Measurements from ENCODE around the gene IFTAP. TPM values are rescaled to one million over a fixed set of nuclear protein-coding genes. Genes with fewer than 3 reads are reported as not detected.
"Not testable (repeated sequence)": the region's sequence is repeated elsewhere in the genome, so short reads cannot be mapped to it uniquely, and the experiment has no call there.

IFTAP gene
- polyA plus RNA-seq, 12 donors, result 36.9 to 64.9 (median 48.2) TPM; not detected in 1

DNA sequence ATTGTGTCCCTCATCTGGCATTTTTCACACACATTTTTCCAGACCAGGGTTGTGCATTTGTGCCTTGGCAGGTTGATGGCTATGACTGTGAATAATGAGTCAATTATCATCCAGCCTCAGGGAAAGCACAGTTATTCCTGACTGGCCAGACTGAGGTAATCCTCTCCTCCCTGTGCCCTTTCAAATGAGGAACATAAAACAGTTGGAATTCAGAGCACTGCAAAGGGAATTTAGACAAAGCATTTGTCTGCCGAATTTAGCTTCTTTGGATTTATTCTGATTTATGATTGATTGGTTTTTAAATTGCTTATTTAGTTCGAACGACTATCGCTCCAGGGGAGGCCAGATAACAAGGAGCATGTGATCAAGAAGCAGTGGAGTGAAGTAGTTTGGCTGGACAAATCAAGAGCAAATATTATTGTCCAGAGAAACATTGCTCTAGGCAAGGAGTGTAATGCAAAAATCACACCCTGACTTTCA lies 34.5 kb downstream of the IFTAP start:
- DNase-seq, result no peak

DNA sequence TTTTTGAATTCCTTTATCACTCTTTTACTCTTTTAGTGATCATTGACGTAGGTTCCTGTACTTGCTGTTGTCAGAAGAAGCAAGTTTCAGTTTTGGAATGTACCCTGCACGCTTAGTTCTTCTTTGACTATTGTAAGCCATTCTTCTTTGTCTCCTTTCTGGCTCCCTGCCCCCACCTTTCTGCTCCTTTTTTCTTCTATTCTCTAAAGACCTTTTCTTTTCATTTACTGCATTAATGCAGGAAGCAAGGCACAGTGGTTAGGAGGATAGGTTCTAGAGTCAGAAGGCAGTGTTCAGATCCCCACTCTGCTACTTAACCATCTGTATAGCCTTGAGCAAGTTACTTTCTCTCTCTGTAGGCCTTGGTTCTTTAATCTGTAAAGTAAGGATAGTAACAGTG lies 37.5 kb downstream of the IFTAP start:
- no peak for DNase-seq

DNA sequence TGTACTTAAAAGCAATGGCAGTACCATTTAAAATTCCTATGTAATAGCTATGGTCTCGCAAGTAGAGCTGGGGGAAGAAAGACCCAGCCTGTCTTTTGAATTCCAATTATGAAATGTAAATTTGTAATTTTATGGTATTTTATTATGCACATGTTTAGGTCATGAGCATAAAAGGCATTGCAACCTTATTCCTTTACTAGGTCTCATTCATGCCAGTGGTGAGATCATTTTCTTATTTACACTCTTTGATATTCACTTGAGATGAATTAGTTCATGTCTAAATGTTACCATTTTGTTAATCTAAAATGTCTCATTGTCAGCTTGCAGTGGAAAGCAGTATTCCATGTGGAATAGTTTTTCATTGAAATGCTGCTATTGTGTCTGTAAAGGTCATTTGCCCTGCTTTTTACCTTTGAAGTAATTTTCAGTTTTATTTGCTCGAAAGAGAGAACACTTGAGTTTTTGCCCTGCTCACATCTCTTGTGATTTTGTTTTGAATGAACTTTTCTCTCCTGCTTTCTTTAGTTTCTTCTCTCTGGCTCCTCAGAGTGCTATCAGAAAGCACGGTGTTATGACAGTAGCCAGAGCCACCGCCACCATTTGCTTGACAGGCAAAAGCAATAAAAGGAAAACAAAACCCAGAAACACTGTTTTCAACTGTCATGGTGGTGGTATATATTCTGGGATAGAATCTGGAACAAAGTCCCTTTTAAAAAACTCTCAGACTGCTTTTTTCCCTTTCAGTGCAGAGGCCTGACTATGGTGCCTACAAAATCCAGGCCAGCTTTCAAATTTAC lies 41.0 kb downstream of the IFTAP start:
- no peak for DNase-seq

DNA sequence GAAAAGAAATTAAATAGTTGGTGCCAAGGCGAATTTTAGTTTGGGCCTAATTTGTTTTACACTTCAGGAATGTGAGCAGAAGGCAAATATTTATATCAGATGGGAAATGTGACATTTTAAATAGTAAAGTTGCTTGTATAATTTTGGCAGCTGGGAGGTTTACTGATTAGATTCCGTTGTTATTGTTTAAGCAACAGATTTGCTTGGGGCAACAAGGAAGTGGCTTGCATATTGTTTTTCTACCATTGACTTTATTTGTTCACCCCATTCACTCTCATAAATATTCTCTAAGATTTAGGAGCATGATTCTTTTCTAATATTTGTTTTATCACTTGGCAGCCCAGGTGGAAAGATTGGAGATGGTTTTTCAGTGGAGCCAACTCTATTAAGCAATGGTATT lies 44.3 kb downstream of the IFTAP start:
- DNase-seq, result no peak

DNA sequence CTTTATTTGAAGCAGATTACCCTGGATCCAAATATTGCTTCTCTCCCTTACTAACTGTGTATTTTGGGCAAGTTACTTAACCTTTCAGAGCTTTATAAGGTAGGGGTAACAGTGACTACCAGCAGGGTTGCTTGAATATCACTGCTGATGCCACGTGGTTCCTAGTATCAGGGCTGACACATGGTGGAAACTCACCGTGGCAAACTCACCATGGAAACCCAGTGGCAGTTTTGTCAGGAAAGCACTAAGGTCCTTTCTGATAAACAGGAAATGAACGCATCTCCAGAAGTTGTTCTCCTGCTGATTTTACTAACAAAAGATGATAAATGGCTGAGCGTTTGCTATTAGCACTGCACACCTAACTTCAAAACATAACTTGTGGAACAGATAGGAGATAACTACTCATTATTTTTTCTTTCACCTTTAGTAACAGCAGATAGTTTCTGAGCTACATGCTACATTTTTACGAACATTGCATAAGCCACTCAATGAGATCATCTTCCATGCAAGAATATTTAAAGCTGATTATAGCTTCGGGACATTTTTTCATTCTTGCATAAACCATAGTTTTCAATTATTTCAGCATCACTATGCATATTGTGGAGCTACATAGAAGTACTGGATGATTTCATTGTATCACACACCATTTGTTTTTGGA lies 63.4 kb downstream of the IFTAP start:
- no peak for DNase-seq

DNA sequence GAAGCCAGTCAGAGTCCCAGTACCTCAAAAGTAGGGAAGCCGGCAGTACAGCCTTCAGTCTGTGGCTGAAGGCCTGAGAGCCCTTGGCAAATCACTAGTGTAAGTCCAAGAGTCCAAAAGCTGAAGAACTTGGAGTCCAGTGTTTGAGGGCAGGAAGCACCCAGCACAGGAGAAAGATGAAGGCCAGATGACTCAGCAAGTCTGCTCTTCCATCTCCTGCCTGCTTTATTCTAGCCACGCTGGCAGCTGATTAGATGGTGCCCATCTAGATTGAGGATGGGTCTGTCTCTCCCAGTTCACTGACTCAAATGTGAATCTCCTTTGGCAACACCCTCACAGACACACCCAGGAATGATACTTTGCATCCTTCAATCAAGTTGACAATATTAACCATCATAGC lies 67.1 kb downstream of the IFTAP start:
- DNase-seq, result not testable (repeated sequence)

DNA sequence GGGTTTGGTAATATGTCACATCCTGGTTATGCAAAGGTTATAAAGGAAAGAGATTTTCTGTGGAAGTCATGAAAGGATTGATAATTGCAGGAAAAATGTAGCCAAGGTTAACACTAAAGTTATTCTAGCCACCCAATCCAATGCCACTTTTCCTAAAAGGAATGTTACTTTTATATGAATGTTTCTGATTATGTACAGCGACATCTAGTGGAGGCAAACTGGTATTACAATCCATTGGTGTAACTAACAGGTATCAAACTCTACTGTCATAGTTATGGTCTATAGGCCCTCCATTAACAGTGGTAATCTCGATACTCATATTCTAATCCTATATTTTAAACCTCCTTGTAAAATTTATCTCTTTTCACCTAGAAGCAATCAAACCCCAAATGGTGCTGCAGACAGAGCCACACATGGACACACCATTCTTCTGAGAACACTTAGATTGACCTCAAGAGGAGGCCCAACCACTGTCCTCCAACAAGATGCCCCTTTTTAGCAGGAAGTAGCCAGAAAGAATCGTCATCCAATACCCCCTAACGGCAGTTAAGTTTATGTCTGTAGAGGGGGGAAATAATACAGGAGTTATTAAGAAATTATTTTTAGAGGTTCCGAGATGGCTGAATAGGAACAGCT lies 78.6 kb downstream of the IFTAP start:
- peak; percentile 7 for DNase-seq

DNA sequence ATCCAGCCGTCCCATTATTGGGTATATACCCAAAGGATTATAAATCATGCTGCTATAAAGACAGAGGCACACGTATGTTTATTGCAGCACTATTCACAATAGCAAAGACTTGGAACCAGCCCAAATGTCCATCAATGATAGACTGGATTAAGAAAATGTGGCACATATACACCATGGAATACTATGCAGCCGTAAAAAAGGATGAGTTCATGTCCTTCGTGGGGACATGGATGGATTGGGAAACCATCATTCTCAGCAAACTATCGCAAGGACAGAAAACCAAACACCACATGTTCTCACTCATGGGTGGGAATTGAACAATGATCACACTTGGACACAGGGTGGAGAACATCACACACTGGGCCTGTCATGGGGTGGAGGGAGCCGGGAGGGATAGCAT lies 85.2 kb downstream of the IFTAP start:
- DNase-seq, result not testable (repeated sequence)

DNA sequence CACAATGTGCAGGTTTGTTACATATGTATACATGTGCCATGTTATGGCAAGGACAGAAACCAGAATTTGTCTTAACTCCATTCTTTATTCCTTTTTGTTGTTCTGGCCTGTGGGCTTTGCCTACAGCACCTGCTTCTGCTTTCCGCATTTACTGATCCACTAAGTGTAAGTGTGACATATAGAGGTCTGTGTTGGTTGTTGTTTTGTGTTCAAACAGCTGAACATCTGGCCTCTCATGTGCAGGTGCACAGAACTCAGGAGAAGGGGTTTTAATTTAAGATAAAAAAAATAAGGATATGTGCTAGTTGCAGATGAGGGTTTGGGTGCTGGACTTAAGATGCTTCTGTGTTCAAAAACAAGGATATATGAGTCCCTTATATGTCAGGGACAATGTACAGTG lies 89.5 kb downstream of the IFTAP start:
- DNase-seq, result no peak

DNA sequence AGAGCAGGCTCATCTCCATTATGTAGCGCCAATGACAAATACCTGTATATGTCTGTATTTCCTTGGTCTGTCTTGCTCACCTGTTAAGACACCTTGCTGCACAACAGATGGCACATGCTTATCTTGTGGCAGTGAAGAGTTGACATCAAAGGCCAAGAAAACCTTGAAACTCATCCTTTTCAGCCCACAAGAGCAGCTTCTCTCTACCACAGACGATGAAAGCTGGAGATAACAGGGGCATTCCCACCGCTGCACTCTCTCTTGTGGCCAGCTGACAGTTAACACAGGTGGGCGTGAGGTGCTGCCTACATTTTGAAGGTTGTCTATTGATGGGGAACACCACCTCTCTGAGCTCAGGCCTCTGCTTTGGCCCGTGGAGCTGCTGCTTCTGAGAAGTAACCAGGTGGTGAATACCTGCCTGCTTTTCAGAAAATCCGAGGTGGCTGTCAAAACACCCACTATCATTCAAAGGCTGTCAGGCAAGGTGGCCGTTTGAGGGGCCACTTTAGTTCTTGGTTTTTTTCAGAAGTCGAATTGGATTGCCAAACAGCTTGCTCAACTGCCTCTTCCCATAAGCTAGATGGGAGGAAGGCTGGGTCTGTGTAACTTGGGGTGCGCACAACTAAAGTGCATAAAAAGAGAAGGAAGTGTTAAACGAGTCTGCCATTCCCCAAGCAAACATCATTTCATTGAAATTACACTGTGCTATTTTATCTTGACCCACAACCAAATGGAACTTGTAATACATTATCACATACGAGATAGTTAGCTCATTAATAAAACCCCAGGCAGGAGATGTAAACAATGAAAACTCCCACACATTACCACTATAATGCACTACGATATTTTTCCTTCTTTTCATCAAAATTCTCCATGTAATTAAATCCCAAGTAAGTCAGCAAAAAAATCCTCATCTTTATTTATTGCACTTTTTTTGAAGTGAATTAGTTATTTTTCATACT lies 90.8 kb downstream of the IFTAP start:
- DNase-seq, result no peak

DNA sequence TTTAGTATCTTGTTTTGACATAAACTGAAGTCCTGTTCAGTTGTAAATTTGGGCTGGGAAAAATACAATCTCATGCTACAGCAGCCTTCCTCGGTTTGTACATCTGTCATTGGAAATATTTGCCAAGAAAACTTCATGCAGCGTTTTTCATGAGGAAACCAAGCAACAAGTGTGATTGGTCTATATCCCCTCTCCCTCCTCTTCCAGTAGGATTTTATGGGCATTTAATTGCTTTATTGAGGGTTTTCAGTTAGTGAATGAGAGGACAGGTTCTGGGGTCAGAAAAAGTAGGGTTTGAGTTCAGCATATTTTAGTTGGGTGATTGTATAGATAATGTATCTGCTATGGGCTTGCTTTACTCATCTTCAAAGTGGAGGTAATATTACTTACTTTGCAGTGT lies 93.8 kb downstream of the IFTAP start:
- DNase-seq, result no peak

DNA sequence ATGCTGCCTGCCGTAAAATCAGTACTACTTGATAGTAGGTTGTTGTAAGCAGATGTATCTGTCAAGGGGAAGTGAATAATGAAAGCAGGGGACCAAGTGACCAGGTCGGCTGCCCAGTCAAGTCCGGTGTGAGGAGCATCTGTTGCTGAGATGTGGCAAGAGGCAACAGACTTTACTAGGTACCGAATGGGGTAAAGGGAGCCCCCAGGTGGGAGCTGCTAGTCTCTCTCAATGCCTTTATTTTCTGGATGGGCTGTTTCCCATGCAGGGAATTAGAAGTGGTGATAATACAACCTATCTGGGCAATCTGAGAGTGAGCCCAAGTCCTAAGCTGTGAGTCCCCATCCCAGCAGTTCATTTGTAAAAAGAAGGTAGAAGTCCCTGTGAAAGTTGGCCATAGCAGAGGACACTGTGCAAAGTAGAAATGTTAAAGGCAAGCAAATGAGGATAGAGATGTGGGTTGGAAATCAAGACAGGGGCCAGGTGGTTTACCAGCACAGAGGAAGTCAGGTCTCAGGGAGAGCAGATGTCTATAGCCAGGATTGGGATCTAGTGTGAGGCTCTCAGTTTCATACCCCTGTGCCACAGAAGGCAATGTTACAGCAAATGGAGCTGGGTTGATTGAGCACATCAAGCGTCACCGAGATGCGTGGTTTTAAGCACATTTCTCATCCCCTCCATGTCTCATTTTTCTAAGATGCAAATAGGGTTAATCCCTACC lies 94.4 kb downstream of the IFTAP start:
- no peak for DNase-seq

DNA sequence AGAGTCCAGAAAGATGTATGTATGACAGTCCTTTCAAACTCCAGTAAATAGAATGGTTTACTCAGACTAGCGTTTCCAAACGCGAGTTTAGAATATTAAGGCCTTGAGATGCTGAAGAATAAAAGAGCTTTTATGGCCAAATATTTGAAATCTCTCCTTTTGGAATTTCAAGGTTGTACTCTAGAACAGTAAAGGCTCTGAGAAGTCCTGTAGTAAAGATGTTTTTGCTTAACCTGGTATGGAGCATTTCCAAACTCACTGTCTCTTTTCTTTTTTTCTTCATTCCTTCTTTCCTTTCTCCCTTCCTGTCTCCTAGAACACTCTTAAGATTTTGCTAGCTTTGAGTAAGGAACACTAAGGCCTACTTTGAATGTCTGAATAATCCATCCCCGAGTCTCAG lies 95.1 kb downstream of the IFTAP start:
- DNase-seq, result no peak

DNA sequence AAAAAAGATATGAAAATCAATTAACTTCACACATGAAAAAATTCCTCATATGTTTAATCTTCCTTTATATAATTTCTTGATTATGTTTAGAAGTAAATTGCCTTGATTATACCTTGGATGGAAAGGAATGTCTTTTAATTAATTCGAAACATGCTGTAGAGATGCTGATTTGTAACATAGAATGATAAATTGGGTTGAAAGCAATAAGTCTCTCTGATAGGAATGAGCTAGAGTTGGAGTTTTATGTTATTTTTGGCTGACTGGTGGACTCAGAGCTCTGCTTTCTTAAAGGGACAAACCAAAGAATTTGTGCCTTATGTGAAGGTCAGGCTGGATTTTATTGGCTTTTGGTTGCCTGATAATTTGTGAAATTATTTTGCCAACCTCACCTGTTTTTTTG lies 98.4 kb downstream of the IFTAP start:
- no peak for DNase-seq

DNA sequence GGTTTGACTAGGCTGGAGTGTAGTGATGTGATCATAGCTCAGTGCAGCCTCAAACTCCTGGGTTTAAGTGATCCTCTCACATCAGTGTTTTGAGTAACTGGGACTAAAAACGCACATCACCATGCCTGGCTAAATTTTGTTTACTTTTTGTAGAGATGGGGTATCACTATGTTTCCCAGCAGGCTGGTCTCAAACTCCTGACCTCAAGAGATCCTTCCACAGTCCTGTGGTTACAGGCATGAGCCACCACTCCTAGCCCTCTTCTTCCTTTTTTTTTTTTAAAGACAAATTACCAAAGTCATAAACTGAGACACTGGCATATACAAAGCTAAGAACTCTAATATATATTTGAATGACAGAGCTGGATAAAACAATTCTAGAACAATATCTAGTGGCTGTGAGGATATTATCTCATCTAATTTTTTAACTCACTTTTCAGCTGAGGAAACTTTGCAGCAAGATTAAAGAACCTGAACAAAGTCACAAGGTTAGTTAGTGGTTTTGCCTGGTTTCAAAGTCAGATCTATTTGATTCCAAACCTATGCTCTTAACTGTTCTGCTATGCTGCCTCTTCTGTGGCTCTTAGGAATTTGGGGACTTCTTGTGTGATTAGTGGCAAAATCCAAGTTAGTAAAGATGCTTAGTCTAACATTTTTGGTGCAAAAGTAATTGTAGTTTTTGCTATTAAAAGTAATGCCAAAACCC lies 99.0 kb downstream of the IFTAP start:
- DNase-seq, result no peak

DNA sequence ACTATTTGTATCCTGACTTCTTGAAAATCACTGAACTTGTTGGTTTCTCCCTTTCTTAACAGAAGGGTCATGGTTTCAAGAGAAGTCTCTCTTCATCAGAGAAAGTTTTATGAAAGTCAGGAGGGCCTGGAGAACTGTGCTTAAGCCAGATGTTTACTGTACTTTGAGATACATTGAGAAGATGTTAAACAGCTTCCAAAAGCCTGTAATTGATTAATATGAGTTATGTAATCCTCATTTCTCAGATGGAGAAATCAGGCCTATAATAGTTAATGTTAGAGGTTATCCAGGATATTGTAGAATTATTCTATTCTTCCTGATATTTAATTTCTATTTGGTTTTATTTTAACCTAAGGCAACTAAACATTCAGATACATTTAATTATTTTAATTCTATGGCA lies 100.8 kb downstream of the IFTAP start:
- no peak for DNase-seq

DNA sequence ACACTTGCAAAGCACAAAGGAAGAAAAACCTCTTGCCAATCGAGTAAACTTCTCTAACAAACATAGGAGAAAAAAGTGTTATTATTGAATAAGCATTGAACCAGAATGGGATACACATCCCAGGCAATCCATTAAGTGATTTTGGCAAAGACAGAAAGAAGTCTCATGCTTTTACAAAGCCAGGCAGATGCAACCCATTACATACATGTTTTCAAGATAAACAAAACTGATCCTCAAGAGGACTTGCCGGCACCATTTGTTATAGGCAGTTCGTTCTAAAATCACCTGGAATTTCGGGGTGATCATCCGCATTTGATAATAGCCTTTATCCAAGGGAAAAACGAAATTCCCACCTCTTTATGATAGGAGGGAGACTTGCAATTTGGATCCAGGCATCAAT lies 101.3 kb downstream of the IFTAP start:
- no peak for DNase-seq

DNA sequence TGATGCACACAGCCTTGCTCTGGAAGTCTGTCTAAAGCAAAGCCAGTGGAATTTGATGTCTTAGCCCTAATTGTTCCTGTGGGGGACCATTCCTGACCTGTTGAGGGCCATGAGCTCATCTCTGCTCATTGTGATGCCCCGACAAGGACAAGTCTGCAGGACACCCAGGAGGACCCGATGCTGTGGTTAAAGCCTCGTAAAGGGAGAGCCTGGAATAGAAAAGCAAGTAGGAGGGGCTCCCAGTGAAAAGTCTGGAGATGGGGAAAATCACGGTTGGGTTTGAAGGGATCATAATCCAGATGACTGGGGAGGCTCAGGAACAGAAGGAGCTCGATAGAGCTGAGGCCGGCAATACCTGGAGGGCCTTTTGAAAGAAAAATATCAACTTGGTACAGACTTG lies 102.2 kb downstream of the IFTAP start:
- no peak for DNase-seq

DNA sequence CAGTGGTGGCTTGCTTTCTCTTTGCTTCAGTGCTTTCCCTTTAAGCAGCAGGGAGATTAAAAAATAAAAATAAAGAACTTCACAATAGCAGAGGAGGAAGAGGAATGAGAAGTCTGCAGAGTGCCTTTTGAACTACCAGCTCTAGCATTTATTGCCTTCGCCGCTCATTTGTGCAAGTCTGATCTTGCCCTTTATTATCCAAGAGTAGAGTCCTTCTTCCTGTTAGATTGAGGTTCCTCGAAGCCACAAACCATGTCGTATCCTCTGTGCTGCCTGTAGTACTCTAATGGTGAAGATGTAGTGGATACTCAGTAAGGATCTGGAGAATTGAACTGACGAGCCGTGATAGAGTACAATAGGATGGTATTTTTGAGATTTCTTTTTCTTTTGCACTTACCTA lies 105.0 kb downstream of the IFTAP start:
- no peak for DNase-seq

DNA sequence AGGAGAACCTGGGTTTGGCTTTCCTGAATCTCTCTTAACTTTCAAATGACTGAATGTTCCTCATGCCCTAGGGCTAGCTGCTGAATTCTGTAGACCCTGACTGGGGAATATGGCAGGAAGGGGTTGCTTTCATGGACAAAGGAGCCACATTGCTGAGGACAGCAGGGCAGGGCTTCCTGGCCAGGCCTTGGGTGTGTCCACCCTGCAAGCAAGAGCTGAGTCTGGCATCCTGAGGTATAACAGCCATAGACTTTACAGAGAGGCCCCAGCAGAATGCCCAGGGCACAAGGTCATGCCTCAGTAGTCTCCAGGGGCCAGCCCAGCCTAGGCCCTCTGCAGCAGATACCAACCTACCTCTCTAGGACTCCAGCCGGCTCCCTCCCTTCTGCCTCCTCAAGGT lies 105.9 kb downstream of the IFTAP start:
- no peak for DNase-seq
